Lower lobe of right lung (tissue), 2 donors: Measurements from ENCODE around the gene BABAM2. TPM values are rescaled to one million over a fixed set of nuclear protein-coding genes. Genes with fewer than 3 reads are reported as not detected.

ENCODE experiments used
- ATAC-seq, 2 donors: fragments of 200-7000 bp; cut with Tn5 transposase; one replicate each; pipeline ENCODE4 v1.9.1; 2020 to 2022; ENCODE audit warnings: mild to moderate bottlenecking in 2 of 2, moderate library complexity in 2 of 2
- DNase-seq: peaks from one replicate; pipeline ENCODE4 v3.0.0-alpha.2; 2020
- H3K27ac ChIP-seq: fragments of 200-600 bp; one replicate; pipeline ENCODE4 v1.8.0; 2022
- H3K27me3 ChIP-seq: fragments of 200-600 bp; one replicate; pipeline ENCODE4 v1.8.0; 2022; ENCODE audit warnings: low read depth
- H3K36me3 ChIP-seq: fragments of 200-600 bp; one replicate; pipeline ENCODE4 v1.8.0; 2022; ENCODE audit warnings: mild to moderate bottlenecking
- H3K4me1 ChIP-seq: fragments of 200-600 bp; one replicate; pipeline ENCODE4 v1.8.0; 2022
- H3K4me3 ChIP-seq: fragments of 200-600 bp; one replicate; pipeline ENCODE4 v1.8.0; 2022; ENCODE audit warnings: mild to moderate bottlenecking
- H3K9me3 ChIP-seq: fragments of 200-600 bp; one replicate; pipeline ENCODE4 v1.8.0; 2022
- intact Hi-C: fragments of 100-400 bp; cut with DNase I; formaldehyde crosslinking; loops from one replicate; pipeline ENCODE4 v1.11.0; 2022
- total RNA-seq: library from RNA; stranded (reverse); fragmentation: NEBNext Ultra II Directional; extraction: Animal tissue kit (Norgen Biotek cat#: 25700); gene quantifications from one replicate; pipeline ENCODE4 v1.2.1, GENCODE V29; 2021
- TF ChIP-seq, protein P1 (sequence below): fragments of 200-600 bp; IDR thresholded peaks from one replicate; pipeline ENCODE4 v1.8.0; 2022; ENCODE audit warnings: antibody characterized with exemption, mild to moderate bottlenecking
- donor health status: DM: no; HTN: yes; CAD: no; lungs with severe emphysema.

The BABAM2 gene
- total RNA-seq, 1 donor from 2014 or later, result 39.5 TPM

DNA sequence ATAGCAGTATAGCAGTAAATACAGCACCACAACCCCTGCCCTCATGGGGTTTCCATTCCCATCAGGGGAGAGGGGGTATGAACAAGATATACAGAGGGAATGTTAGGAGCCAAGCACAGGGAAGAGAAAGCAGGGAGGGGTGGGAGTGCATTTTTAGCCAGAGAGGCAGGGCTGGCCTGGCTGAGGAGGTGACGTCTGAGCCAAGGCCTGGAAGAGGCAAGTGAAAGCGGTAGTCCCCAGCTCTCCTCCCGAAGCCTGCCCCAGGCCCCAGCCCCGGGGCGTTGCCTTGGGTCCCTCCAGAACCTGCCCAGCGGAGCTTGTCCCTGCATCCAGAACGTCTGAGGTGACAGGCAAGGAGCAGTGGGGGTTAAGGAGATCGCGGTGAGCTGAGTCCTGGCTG lies 457.1 kb downstream of the BABAM2 start:
- intact Hi-C loops, result no loop called here
- TF ChIP-seq, protein P1, sequence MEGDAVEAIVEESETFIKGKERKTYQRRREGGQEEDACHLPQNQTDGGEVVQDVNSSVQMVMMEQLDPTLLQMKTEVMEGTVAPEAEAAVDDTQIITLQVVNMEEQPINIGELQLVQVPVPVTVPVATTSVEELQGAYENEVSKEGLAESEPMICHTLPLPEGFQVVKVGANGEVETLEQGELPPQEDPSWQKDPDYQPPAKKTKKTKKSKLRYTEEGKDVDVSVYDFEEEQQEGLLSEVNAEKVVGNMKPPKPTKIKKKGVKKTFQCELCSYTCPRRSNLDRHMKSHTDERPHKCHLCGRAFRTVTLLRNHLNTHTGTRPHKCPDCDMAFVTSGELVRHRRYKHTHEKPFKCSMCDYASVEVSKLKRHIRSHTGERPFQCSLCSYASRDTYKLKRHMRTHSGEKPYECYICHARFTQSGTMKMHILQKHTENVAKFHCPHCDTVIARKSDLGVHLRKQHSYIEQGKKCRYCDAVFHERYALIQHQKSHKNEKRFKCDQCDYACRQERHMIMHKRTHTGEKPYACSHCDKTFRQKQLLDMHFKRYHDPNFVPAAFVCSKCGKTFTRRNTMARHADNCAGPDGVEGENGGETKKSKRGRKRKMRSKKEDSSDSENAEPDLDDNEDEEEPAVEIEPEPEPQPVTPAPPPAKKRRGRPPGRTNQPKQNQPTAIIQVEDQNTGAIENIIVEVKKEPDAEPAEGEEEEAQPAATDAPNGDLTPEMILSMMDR, result no peak
- H3K27ac ChIP-seq, result no peak overlapping the region
- no peaks in the 10 kb centered on the region for H3K27me3 ChIP-seq
- no peak overlapping the region for H3K4me3 ChIP-seq
- peak; percentile 32 for DNase-seq
- peak in 1 of 2 donors; percentile 15 for ATAC-seq
- H3K36me3 ChIP-seq, result no peaks in the 10 kb centered on the region
- no peaks in the 10 kb centered on the region for H3K9me3 ChIP-seq
- peaks cover 24% of the 10 kb centered on the region for H3K4me1 ChIP-seq

DNA sequence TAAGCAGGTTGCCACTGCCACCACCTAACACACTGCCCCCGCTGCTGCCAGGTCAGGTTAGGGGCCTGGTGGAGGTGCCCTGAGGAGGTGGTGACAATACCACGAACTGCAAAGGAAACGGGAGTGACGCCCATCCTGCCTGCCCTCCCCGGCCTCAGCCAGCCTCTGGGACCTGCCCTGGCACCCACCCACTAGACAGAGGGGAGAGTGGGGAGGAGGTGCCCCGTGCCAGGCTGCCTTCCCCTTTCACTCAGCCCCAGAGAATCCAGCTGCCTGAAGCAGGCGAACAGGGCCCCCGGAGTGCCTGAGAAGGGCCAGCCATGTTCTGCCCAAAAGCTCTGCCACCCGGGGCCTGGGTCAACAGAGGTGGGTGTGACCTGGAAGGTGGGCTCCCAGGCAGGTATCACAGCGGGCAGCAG lies 457.6 kb downstream of the BABAM2 start:
- peaks cover 18% of the 10 kb centered on the region for H3K4me1 ChIP-seq
- H3K36me3 ChIP-seq, result no peaks in the 10 kb centered on the region
- H3K27ac ChIP-seq, result no peak overlapping the region
- TF ChIP-seq, protein P1, result no peak
- no peaks in the 10 kb centered on the region for H3K27me3 ChIP-seq
- DNase-seq (peak; percentile 39), ATAC-seq (peak; percentile 30 to 40)
- no peaks in the 10 kb centered on the region for H3K9me3 ChIP-seq
- intact Hi-C loops, result no loop called here
- no peak overlapping the region for H3K4me3 ChIP-seq

DNA sequence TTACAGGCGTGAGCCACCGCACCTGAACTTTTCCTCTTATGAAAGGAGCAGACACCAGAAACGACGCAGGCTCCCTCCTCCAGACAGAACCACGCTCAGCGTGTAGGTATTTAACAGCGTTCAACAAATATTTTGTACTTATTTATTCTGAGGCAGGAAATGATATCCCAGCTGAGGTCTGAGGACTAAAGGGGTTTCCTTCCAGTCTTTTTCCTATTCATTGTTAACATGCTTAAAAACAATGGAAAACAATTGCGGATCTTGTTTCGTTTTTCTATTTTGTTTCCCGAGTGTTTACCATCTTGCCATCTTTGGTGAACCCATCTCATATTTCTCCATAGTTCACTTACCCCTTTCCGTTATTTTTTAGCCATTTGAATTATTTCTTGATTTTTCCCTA lies 458.4 kb downstream of the BABAM2 start:
- TF ChIP-seq, protein P1, result no peak
- Histone ChIP-seq H3K36me3 (no peaks in the 10 kb centered on the region), H3K4me3 (no peak overlapping the region), H3K9me3 (no peaks in the 10 kb centered on the region), H3K4me1 (peaks cover 15% of the 10 kb centered on the region), H3K27me3 (no peaks in the 10 kb centered on the region), H3K27ac (no peak overlapping the region)
- ATAC-seq (no peak), DNase-seq (peak; percentile 21)
- intact Hi-C loops, result no loop called here

DNA sequence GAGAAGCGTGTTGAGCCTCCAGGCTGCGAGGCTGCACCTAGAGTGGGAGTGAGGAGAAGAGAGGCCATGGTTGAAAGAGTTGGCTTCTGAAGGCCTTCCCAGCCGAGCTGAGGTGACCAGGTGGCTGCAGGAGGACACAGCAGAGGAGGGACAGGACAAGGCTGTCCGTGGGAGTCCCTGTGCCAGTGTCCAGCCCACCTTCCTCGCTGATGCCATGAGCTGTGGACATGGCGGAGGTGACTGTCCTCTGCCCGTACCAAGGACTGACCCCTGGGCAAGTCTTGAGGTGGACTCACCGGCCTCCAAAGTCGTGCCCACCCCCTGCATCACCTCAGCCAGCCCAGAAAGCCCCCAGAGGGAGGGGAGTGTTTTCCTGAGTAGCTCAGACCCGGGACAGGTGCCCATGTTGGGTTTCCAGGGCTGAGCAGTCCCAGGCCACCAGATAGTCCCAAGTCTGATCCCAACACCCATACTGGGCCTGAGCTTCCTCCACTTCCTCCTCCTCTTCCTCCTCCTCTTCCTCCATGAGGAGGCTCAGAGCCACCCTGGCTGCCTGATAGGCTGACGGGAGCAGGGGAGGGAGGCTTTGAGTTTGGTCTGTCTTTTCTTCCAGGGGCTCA lies 459.1 kb downstream of the BABAM2 start:
- no peak for ATAC-seq
- intact Hi-C loops, result no loop called here
- H3K27ac ChIP-seq, result no peak overlapping the region
- peaks cover 15% of the 10 kb centered on the region for H3K4me1 ChIP-seq
- H3K9me3 ChIP-seq, result no peaks in the 10 kb centered on the region
- H3K27me3 ChIP-seq, result no peaks in the 10 kb centered on the region
- no peak overlapping the region for H3K4me3 ChIP-seq
- peak; percentile 32 for DNase-seq
- TF ChIP-seq, protein P1, result no peak
- H3K36me3 ChIP-seq, result no peaks in the 10 kb centered on the region

DNA sequence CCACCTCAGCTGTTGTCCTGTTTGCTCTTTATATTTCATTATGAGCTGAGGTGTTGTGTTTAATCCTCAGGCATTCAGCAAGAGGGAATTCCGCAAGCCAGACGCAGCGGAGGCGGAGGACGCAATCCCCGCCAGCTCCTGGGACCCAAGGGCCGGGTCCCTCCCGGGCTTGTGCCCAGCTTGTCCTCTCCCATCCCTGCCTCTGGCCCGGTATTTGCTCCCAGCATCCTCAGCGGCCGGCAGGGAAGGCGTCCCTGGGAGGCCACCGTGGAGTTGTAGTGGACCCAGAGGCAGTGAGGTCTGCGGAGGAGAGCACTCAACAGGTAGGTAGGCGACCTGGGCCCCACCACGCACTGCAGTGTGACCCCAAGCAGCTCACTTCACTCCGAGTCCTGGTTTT lies 459.7 kb downstream of the BABAM2 start:
- Histone ChIP-seq H3K4me1 (peaks cover 15% of the 10 kb centered on the region), H3K27me3 (no peaks in the 10 kb centered on the region), H3K27ac (no peak overlapping the region), H3K36me3 (no peaks in the 10 kb centered on the region), H3K4me3 (no peak overlapping the region), H3K9me3 (no peaks in the 10 kb centered on the region)
- intact Hi-C loops, result no loop called here
- DNase-seq, result peak; percentile 38
- TF ChIP-seq, protein P1, result no peak
- ATAC-seq, result no peak
